GM18951 (cell line): ENCODE data around the gene RASL10A.

Experiments
- POLR2A ChIP-seq: IDR thresholded peaks from 4 replicates; pipeline ENCODE4 v1.6.1; 2011; ENCODE audit warnings: mild to moderate bottlenecking; ENCODE audit not compliant: insufficient read length, insufficient read depth; ENCODE audit errors: extremely low read depth
- in situ Hi-C: fragments of 300-500 bp; cut with MboI; formaldehyde crosslinking; loops from one replicate; pipeline ENCODE4 v1.12.0; 2022; ENCODE audit warnings: low sequenced_read_pairs, mixed read lengths, inconsistent platforms; ENCODE audit not compliant: unreplicated experiment

RASL10A gene

GRCh38 chr22:29334148-29334547, 18.7 kb upstream of the RASL10A start:
- no peak for TF ChIP-seq POLR2A
- in situ Hi-C loops: no loop called here

DNA sequence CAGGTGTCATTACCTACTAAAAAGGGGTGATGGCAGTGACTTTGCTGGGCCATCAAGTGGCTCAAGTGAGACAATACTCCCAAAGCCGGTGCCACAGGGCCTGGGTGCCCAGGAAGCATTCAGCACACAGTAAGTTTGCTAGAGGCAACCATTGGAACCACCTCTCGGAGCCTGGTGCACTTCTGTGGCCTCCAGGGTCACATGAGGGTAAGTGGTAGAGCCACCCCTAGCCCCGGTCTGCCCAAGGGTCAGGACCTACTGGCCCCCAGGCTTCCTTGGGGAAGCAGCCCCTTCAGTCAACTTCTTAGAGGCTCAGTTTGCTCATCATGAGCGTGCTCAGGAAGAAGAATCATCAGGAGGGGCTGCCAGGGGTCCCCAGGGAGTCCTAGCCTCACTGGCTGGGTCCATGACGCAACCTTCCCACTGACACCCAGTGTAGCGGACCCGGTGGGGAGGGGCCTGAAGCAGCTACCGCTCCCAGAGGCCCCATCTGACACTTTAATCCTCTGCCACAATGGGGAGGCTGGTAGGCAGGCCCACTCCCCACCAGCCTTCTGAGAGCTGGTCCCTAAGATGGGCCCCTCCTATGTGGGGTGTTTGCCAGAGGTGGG, 17.5 kb upstream of the RASL10A start:
- in situ Hi-C loops: no loop called here
- no peak for TF ChIP-seq POLR2A

DNA sequence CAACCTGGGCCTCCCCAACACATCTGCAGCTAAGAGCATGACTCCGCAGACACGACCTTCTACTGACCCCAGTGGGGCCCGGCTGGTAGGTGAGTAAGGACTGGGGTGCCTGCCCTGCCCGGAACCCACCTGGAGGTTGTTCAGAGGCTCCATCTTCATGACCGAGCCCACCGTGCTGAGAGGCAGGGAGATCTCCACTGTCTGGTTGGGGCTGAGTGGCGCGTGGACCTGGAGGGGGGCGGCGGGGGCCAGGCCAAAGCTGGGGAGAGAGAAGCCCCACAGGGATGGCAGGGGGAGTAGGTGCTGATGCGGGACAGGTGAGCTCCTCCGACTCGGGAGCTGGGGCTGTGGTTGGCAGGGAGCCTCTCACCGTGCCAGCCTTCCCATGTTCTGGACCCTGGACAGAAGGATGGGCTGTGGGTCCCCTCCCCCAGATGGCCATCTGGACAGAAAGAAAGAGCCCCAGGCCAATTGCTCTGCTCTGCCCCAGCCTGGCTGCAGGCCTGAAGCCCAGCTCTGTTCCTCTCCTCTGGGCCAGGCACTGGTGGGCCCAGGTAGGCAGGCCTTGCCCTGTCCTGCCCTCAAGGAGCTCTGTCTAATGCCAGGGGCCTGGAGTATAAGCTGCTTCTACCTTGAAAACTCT, 16.3 kb upstream of the RASL10A start:
- TF ChIP-seq POLR2A: no peak
- in situ Hi-C loops: no loop called here

- in situ Hi-C loops: no loop called here
- no peak for TF ChIP-seq POLR2A
Measured at GRCh38 chr22:29331213-29331612, 15.7 kb upstream of the RASL10A start.

DNA sequence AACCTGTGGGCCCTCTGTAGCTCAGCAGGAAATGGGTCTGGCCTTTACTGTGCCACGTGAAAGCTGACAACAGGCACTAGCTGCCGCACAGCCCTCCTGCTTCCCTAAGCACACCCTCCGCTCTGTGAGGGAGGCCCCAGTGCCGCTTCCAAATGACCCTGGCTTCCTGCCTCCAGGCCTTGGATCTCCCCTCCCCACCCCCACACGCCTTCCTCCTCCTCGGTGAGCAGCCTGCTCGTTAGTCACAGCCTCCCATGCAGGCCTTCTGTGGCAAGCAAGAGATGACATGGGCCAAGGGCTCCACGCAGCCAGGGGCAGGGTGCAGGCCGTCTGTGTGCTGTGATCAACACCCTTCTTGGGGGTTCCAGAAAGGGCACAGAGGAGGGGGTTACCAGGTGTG, 15.3 kb upstream of the RASL10A start:
- TF ChIP-seq POLR2A: no peak
- in situ Hi-C loops: no loop called here

DNA sequence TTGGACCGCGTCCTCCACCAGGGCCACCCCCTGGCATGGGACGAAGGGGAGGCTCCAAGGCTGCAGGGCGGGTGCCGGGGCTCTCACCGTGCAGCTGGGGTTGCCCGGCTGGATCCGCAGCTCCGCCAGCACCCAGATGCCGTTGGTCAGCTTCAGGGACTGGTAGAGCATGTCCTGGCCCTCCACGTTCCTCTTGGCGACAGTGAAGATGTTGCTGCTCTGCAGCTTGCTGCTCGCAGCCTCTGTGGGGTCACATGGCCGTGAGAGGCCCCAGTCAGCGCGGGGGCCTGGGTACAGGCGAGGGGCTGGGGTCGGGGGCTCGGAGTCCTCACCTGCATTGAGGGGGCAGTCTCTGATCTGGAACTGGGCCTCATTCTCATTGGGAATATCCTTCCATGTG, 14.8 kb upstream of the RASL10A start:
- no peak for TF ChIP-seq POLR2A
- in situ Hi-C loops: no loop called here

DNA sequence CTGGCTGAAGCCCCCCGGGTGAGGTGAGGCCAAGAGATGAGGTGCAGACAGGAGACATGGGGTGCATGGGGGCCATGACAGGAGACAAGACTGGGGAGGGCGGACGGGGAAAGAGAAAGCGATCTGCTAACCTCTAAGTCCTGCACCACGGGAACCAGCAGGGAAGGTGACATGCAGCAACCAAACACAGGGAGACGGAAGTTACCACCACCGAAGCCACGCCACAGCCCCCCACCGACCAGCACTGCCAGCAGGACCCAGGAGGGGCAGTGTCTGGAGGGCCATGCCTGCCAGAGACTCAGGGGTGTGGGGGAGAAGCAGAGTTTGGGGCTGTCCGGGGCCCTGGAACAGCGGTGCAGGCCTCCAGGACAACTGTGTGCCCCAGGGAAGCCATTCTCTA, 14.1 kb upstream of the RASL10A start:
- in situ Hi-C loops: no loop called here

GRCh38 chr22:29328566-29329500, 13.3 kb upstream of the RASL10A start:
- no peak for TF ChIP-seq POLR2A

More for the DNA sequence above, 14.1 kb upstream of the RASL10A start:
- no peak for TF ChIP-seq POLR2A

GRCh38 chr22:29328055-29328454, 12.6 kb upstream of the RASL10A start:
- in situ Hi-C loops: no loop called here
- no peak for TF ChIP-seq POLR2A

More at GRCh38 chr22:29328566-29329500, 13.3 kb upstream of the RASL10A start:
- in situ Hi-C loops: no loop called here

GRCh38 chr22:29327089-29327764, 11.7 kb upstream of the RASL10A start:
- in situ Hi-C loops: no loop called here
- TF ChIP-seq POLR2A: no peak

- TF ChIP-seq POLR2A: no peak
- in situ Hi-C loops: no loop called here
Measured at GRCh38 chr22:29326481-29326880, 11.0 kb upstream of the RASL10A start.

GRCh38 chr22:29325785-29326315, 10.4 kb upstream of the RASL10A start:
- in situ Hi-C loops: no loop called here
- no peak for TF ChIP-seq POLR2A

GRCh38 chr22:29325356-29325755, 9.9 kb upstream of the RASL10A start:
- in situ Hi-C loops: no loop called here
- no peak for TF ChIP-seq POLR2A
